Erythroblast (primary cell): ENCODE data around the gene CFAP43.

ENCODE experiments used
- GATA1 ChIP-seq: IDR thresholded peaks from 2 replicates; pipeline ENCODE4 v1.6.1; 2011; ENCODE audit warnings: low read depth, mild to moderate bottlenecking, control low read depth, low read length, moderate library complexity
- POLR2A ChIP-seq: IDR thresholded peaks from 2 replicates; pipeline ENCODE4 v1.6.1; 2011; ENCODE audit warnings: mild to moderate bottlenecking, low read length

DNA sequence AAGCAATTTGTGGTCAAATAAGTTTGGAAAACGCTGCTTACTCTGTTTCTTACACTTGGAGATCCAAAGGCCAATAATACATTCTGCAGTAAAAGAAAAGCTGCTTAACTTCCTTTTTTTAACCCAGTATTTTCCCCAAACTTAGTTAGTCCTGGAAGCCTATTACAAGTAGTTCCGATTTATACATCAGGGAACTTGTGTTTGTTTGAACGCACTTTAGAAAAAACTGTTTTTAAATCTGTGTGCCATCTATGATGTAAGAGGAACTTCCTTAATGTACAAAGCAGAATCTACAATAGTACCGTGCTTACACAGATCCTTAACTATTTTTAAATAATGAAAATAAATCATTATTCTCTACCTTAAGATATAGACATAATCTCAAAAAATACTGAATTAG, 87.2 kb downstream of the CFAP43 start:
- TF ChIP-seq POLR2A, result no peak
- no peak for TF ChIP-seq GATA1
